T-helper 17 cell (primary cell): ENCODE measurements around the gene LIMS2. TPM values are rescaled to one million over a fixed set of nuclear protein-coding genes. Genes with fewer than 3 reads are reported as not detected.

ENCODE experiments used
- ATAC-seq: fragments of 150-1000 bp; cut with Tn5 transposase; 2 replicates; pipeline ENCODE4 v1.10.0; 2021; ENCODE audit warnings: mild to moderate bottlenecking, moderate library complexity
- DNase-seq, 3 donors: peaks; one replicate each; pipeline versions ENCODE4 v3.0.0 to v3.0.0-alpha.2; 2020 to 2021
- H3K9me3 ChIP-seq: one replicate; pipeline ENCODE4 v1.7.0; 2013; ENCODE audit warnings: low read length, mild to moderate bottlenecking; ENCODE audit not compliant: control insufficient read depth, poor library complexity, severe bottlenecking
- H3K27ac Mint-ChIP-seq: one replicate; pipeline ENCODE4 v1.8.0; 2022; ENCODE audit warnings: mild to moderate bottlenecking, moderate library complexity, mixed read lengths
- H3K27me3 Mint-ChIP-seq: one replicate; pipeline ENCODE4 v1.8.0; 2022; ENCODE audit warnings: mixed read lengths
- H3K36me3 Mint-ChIP-seq: one replicate; pipeline ENCODE4 v1.8.0; 2022; ENCODE audit warnings: low read depth, mixed read lengths
- H3K4me1 Mint-ChIP-seq: one replicate; pipeline ENCODE4 v1.8.0; 2022; ENCODE audit warnings: mild to moderate bottlenecking, mixed read lengths
- H3K4me3 Mint-ChIP-seq: one replicate; pipeline ENCODE4 v1.8.0; 2022; ENCODE audit warnings: mild to moderate bottlenecking, moderate library complexity, mixed read lengths
- total RNA-seq, 4 donors: library from RNA in 2 of 4; stranded (reverse) in 2 of 4; gene quantifications; one replicate each; pipeline ENCODE4 v1.2.3 and lab custom pipeline; 2022 to 2026

Gene LIMS2
- total RNA-seq, 2 donors from 2014 or later = 2.9 to 7.7 TPM

DNA sequence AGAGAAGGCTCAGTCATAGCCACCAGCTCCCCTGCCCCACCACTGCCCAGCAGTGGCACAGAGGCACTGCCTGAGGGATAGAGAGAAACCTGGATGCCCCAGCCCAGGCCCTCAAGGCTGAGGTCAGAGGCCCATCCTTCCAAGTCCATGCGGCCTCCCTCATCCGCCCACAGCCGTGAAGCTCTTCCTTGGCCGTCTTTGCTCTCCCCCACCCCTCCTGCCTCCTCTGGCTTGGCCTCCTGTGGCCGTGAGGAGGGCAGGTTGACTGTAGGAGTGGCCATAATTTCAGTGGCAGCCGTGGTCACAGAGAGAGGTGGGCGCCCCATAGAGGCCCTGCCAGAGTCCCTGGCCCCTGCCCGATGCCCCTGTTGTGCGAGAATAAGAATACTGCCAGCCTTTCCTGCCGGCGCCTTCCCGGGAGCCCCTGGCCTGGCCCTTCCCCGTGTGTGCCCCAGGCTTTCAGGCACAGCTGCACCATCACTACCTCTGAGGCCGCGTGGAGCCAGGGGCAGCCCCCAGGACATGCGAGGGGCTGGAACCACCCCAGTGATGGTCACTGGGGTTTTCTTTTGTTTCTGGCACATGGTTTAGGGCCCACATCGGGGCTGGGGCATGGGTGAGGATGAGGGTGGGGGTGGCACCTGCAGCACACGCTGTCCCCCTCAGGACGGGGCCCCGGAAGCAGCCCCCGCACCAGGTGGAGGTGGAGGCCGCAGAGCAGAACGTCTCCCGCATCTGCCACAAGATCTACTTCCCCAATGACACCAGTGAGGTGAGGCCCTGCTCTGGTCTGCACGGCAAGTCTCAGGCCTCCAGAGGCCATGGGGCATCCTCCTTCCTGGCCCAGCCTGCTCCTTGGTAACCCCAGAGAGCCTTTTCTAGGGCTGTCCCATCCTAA, 42.5 kb downstream of the LIMS2 start:
- DNase-seq = no peak
- no peaks in the 10 kb centered on the region for H3K9me3 ChIP-seq
- peaks cover 10% of the 10 kb centered on the region for H3K4me1 Mint-ChIP-seq

DNA sequence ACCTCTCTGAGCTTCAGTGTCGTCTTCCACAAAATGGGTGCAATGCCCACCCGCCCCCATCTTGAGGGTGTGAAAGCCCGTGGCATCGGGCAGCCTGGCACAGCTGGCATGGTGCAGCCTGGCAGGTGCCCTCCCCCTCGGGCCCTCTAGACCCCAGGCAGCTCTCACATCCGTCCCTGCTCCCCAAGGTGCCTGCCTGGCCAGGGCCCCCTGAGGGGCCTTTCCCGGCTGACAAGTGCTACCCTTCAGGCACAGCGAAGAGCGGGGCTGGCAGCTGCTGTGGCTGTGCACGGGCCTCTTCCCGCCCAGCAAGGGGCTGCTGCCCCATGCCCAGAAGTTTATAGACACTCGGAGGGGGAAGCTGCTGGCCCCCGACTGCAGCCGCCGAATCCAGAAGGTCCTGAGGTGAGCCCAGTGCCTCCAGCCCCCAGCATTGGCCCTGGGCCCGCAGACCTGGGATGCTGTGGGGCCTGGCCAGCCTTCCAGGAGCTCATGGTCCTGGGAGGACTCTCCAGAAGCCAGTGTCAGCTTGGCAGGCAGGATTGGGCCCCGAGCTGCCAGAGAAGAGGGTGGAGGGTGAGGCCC, 43.2 kb downstream of the LIMS2 start:
- Mint-ChIP-seq H3K4me1 (peaks cover 9% of the 10 kb centered on the region), H3K27me3 (no peaks in the 10 kb centered on the region), H3K27ac (no peak overlapping the region), H3K4me3 (no peak overlapping the region), H3K36me3 (no peaks in the 10 kb centered on the region)
- no peak for ATAC-seq
- no peak for DNase-seq
- no peaks in the 10 kb centered on the region for H3K9me3 ChIP-seq

More for the DNA sequence above, 42.5 kb downstream of the LIMS2 start:
- no peak overlapping the region for H3K4me3 Mint-ChIP-seq
- no peaks in the 10 kb centered on the region for H3K36me3 Mint-ChIP-seq
- ATAC-seq = peak; percentile 39
- H3K27ac Mint-ChIP-seq = no peak overlapping the region
- no peaks in the 10 kb centered on the region for H3K27me3 Mint-ChIP-seq

DNA sequence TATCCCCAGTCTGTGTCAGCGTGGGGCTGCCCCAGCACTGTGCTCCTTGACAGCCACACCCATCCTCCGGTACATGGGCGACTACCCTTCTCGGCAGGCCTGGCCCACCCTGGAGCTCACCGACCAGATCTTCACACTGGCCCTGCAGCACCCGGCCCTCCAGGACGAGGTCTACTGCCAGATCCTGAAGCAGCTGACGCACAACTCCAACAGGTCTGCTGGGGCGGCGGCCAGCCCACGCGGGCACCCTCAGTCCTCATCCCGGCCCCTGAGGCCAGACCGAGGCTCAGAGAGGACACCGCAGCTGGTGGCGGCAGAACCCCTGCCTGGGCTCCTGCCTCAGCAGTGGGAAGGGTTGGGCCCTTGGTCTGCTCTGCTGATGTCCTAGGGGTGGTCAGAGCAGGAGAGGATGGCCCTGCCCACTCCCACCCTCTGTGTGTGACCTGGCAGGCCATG, 43.8 kb downstream of the LIMS2 start:
- H3K9me3 ChIP-seq = no peaks in the 10 kb centered on the region
- H3K27ac Mint-ChIP-seq = no peak overlapping the region
- no peaks in the 10 kb centered on the region for H3K27me3 Mint-ChIP-seq
- DNase-seq = no peak
- H3K36me3 Mint-ChIP-seq = no peaks in the 10 kb centered on the region
- ATAC-seq = no peak
- no peak overlapping the region for H3K4me3 Mint-ChIP-seq
- peaks cover 6% of the 10 kb centered on the region for H3K4me1 Mint-ChIP-seq

DNA sequence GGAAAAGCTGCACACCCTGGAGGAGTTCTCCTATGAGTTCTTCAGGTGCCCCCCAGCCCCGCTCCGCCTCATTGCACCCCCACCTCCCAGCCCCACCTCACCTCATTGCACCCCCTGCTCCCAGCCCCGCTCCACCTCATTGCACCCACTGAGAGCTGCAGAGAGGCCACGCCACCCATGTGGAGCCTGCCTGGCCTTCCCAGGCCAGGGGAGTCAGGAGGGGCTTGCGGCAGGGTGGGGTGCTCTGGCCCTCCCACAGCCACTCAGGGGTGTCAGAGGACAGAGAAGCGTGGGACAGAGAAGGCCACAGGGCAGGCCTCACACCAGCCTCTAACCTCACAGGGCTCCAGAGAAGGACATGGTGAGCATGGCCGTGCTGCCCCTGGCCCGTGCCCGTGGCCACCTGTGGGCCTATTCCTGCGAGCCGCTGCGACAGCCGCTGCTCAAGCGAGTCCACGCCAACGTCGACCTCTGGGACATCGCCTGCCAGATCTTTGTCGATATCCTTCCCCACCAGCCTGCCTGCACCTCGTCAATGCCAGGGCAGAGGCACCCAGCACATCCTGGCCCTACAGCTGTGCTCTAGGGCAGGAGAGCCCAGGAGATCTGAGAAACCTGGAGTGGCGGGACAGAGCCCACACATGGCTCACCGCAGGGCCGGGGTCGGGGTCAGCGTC, 44.3 kb downstream of the LIMS2 start:
- H3K4me1 Mint-ChIP-seq = peaks cover 5% of the 10 kb centered on the region
- H3K9me3 ChIP-seq = no peaks in the 10 kb centered on the region
- H3K27me3 Mint-ChIP-seq = peaks cover 2% of the 10 kb centered on the region
- H3K4me3 Mint-ChIP-seq = no peak overlapping the region
- ATAC-seq (no peak), DNase-seq (no peak)
- H3K36me3 Mint-ChIP-seq = no peaks in the 10 kb centered on the region
- peak overlapping the region; percentile 2 for H3K27ac Mint-ChIP-seq

DNA sequence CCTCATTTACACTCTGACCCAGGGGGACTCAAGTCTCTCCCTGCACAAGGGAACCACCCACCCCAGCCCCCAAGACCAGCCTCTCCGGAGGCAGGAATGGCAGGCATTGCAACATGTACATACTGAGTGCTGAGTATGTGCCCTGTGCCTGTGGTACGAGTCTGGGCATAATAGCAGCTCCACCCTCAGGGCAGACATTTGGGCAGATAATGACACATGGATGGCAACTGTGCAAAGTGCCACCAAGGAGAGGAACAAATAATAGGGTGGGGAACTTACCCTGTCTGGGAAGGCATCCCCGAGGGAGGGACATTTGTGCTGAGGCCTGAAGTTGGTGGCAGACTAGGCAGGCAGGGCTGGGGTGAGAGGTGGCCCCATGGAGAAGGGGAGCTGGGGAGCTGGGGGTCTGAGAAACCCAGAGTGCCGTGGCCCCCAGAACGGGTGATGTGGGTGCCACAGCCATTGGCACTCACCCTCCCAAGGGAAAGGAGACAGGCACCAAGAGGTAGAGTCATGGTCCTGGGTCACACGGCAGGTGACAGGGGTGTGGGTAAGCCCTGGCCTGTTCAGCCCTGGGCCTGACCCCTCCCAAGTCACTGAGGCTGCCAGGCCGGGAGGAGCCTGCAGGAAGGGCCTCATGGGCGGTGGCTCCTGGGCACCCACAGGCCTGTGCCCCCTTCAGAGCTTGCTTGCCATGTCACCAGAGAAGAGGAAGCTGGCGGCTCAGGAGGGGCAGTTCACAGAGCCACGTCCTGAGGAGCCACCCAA, 45.0 kb downstream of the LIMS2 start:
- Mint-ChIP-seq H3K36me3 (no peaks in the 10 kb centered on the region), H3K27ac (peak overlapping the region; percentile 2), H3K4me3 (no peak overlapping the region), H3K4me1 (peaks cover 7% of the 10 kb centered on the region), H3K27me3 (peaks cover 6% of the 10 kb centered on the region)
- ATAC-seq = no peak
- DNase-seq = no peak
- no peaks in the 10 kb centered on the region for H3K9me3 ChIP-seq

DNA sequence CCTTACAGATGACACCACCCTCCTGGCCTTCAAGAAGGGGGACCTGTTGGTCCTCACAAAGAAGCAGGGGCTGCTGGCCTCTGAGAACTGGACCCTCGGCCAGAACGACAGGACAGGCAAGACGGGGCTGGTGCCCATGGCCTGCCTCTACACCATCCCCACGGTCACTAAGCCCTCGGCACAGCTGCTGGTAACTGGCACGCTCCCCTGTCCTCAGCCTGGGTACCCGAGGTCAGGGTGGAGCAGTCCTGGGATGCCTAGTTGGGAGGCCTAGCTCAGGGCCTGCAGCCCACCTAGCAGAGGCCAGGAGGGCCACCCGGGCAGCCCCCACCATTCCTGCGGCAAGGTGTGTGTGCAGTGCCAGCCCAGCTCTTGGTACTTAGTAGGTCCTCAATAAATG, 45.7 kb downstream of the LIMS2 start:
- no peaks in the 10 kb centered on the region for H3K36me3 Mint-ChIP-seq
- no peaks in the 10 kb centered on the region for H3K9me3 ChIP-seq
- no peak for ATAC-seq
- no peak overlapping the region for H3K27ac Mint-ChIP-seq
- no peak for DNase-seq
- peaks cover 7% of the 10 kb centered on the region for H3K27me3 Mint-ChIP-seq
- H3K4me3 Mint-ChIP-seq = no peak overlapping the region
- peaks cover 7% of the 10 kb centered on the region for H3K4me1 Mint-ChIP-seq

DNA sequence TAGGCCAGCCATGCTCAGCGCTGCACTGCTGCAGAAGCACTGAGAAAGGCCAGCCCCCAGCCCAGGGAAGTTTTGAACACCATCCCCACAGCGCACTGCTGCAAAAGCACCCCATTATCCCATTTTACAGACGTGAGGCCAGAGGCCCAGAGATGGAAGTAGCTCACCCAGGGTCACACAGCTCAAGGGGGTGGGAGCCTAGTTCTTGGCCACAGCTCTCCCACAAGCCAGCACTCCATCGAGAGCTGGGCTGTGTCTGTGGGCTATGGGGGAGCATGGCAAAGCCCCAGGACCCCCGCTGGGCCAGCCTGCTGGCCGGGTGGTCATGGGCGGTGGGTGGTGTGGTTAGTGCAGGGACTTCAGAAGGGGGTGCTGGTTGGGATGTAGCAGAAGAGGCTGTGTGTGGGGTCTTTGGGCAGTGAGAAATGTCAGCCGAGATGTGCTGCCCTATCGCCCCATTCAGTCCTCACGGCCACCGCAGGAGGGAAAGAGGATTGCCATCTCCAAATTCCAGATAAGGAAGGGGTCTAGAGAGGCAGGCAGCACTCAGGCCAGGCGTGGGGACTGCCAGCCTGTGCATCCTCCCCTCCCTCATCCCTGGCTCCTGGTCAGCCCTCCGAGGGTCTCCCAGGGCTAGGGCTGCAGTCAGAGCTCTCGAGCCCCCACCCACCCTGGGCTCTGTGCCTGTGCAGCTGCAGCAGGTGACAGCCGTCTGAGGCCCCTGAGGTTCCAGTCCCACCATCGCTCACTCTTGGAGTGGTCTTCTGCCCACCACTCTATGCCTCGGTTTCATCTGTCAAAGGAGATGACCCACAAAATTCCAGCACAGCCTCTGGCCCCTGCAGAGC, 46.3 kb downstream of the LIMS2 start:
- Mint-ChIP-seq H3K4me3 (no peak overlapping the region), H3K27ac (no peak overlapping the region), H3K36me3 (no peaks in the 10 kb centered on the region), H3K4me1 (peaks cover 7% of the 10 kb centered on the region), H3K27me3 (peaks cover 13% of the 10 kb centered on the region)
- no peak for DNase-seq
- no peaks in the 10 kb centered on the region for H3K9me3 ChIP-seq
- no peak for ATAC-seq

DNA sequence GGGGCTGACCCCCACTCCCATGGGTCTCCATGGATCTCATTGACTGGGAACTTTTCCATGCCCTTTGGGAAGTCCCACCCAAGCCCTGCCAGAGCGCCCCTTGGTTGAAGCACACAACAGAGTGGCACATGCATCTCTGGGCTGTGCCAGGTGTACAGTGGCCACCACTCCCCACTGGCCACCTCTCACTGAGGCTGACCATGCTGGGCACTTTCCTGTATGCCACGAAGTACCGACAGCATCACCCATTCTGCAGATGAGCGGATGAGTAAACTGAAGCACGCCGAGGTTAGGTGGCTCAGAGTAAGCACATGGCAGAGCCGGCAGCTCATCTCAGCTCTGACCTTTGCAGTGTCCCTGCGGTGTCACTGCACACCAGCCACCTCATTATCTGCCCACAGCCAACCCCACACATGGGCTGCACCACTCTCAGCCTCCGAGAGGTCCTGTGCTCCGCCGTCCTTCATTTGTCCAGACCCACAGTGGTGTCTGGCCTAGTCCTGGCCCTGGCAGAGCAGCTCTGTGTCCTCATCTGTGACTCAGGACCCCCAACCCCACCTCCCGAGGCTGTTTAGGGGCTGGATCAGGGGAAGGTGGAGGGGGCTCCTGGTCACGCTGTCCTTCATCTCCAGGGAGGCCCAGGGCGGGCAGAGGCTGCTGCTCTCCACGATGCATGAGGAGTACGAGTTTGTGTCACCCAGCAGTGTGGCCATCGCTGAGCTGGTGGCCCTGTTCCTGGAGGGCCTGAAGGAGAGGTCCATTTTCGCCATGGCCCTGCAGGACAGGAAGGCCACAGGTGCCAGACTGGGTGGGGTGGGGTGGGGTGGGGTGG, 47.4 kb downstream of the LIMS2 start:
- peaks cover 23% of the 10 kb centered on the region for H3K27me3 Mint-ChIP-seq
- H3K36me3 Mint-ChIP-seq = no peaks in the 10 kb centered on the region
- ATAC-seq = no peak
- H3K27ac Mint-ChIP-seq = no peak overlapping the region
- DNase-seq = no peak
- peaks cover 7% of the 10 kb centered on the region for H3K4me1 Mint-ChIP-seq
- no peak overlapping the region for H3K4me3 Mint-ChIP-seq
- H3K9me3 ChIP-seq = no peaks in the 10 kb centered on the region

DNA sequence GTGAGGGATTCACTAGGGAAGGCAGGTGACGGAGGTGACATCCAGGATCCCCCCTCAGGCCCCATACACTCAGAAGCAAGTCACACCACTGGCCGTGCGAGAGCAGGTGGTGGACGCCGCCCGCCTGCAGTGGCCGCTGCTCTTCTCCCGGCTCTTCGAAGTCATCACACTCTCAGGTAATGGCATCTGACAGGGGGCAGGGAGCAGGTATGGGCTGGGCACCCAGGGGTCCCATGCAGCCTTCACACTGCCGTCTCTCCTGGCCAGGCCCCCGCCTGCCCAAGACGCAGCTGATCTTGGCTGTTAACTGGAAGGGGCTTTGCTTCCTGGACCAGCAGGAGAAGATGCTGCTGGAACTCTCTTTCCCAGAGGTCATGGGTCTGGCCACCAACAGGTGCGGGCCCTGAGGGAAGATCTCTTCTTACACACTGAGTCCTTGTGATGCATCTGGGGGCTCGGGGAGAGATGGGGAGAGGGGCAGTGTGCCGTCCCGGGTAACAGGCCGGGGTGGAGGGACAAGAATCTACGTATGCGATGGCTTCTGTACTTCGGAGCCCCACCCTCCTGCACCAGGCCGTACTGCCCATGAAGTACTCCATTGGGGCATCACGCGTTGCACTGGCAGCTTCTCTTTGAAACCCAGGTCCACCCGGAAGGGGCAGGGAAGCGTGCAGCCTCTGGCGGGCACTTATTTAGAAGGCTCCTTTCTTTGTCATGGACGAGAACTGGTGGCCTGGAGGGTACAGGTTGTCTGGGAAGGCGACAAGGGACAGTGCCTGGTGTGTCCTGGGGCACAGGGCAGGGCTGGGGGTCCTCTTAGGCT, 48.2 kb downstream of the LIMS2 start:
- H3K4me1 Mint-ChIP-seq = peaks cover 7% of the 10 kb centered on the region
- no peaks in the 10 kb centered on the region for H3K36me3 Mint-ChIP-seq
- H3K27me3 Mint-ChIP-seq = peaks cover 30% of the 10 kb centered on the region
- H3K4me3 Mint-ChIP-seq = no peak overlapping the region
- no peak for DNase-seq
- no peaks in the 10 kb centered on the region for H3K9me3 ChIP-seq
- no peak overlapping the region for H3K27ac Mint-ChIP-seq
- no peak for ATAC-seq

DNA sequence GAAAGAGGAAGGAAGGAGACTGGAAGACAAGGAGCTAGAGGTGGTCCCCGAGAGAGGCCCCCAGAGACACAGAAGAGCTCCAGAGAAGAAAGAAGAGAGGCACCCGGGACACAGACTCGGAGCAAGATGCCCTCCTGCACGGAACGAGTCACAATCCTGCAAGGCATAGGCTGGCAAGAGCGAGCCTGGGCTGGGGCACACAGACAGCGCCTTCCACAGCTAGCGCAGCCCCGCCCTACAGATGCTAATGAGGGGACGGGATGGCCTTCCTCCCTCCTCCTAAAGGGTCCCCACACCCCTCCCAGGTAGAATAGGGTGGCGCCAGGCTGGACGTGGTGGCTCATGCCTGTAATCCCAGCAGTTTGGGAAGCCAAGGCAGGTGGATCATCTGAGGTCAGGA, 49.2 kb downstream of the LIMS2 start:
- Mint-ChIP-seq H3K4me3 (no peak overlapping the region), H3K36me3 (peaks cover 3% of the 10 kb centered on the region), H3K27ac (no peak overlapping the region), H3K27me3 (peaks cover 38% of the 10 kb centered on the region), H3K4me1 (peaks cover 7% of the 10 kb centered on the region)
- H3K9me3 ChIP-seq = no peaks in the 10 kb centered on the region
- DNase-seq (no peak), ATAC-seq (no peak)

DNA sequence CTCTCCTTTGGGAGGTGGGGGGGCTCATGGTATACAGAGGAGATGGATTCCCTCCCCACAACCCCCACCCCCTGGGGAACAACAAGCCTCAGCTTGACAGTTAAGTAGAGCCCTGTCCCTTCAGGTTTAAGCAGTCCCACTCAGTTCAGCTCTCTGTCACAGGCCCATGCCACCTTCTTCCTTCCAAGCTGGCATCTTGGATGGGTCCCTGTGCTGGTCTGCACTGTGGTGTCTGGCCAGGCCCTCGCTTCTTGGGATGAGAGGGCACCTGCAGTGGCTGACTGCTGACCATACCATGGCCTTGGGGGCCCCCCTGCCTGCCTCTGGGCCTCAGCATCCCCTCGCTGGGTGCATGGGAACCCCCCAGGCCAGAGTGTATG, 49.8 kb downstream of the LIMS2 start:
- no peak overlapping the region for H3K4me3 Mint-ChIP-seq
- peaks cover 3% of the 10 kb centered on the region for H3K36me3 Mint-ChIP-seq
- H3K9me3 ChIP-seq = no peaks in the 10 kb centered on the region
- no peak overlapping the region for H3K27ac Mint-ChIP-seq
- H3K4me1 Mint-ChIP-seq = peaks cover 7% of the 10 kb centered on the region
- DNase-seq = no peak
- no peak for ATAC-seq
- H3K27me3 Mint-ChIP-seq = peaks cover 38% of the 10 kb centered on the region
